Cardiac septum (tissue), 1 donor: Measurements from ENCODE around the gene SCTR. TPM values are rescaled to one million over a fixed set of nuclear protein-coding genes. Genes with fewer than 3 reads are reported as not detected.

ENCODE experiments used
- DNase-seq: peaks from one replicate; pipeline ENCODE4 v3.0.0-alpha.2; 2020; ENCODE audit warnings: low spot score
- intact Hi-C: fragments of 100-400 bp; cut with DNase I; formaldehyde crosslinking; loops from one replicate; pipeline ENCODE4 v1.14.0; 2022
- total RNA-seq: library from RNA; stranded (reverse); fragmentation: NEBNext Ultra II Directional; extraction: Animal tissue kit (Norgen Biotek cat#: 25700); gene quantifications from one replicate; pipeline ENCODE4 v1.2.1, GENCODE V29; 2021
- donor health status: DM: no; HTN: no; CAD: no.

SCTR gene
- total RNA-seq, 1 donor from 2014 or later: 0.59 TPM

- DNase-seq: no peak
Measured at GRCh38 chr2:119393971-119394748, 130.1 kb downstream of the SCTR start.

More at GRCh38 chr2:119393971-119394748, 130.1 kb downstream of the SCTR start:
- intact Hi-C loops: no loop called here

Other genes starting within 250 kb of the SCTR start
- 11.7 TPM for gene C2orf76, start 157.6 kb downstream of the SCTR start, total RNA-seq
- 251 TPM for gene DBI, start 157.5 kb downstream of the SCTR start, total RNA-seq
- gene TMEM37, start 92.6 kb downstream of the SCTR start, total RNA-seq: 1.5 TPM
- 1.2 TPM for gene CFAP221, start 20.0 kb upstream of the SCTR start, total RNA-seq
- 6.9 TPM for gene TMEM177, start 154.7 kb upstream of the SCTR start, total RNA-seq
- 35.7 TPM for gene PTPN4, start 235.4 kb upstream of the SCTR start, total RNA-seq